Tibial artery (tissue), 4 donors: ENCODE data around the gene NDUFA13.
"Not testable (repeated sequence)": the region's sequence is repeated elsewhere in the genome, so short reads cannot be mapped to it uniquely, and the experiment has no call there.

Source experiments
- DNase-seq, 2 donors: peaks; one replicate each; pipeline ENCODE4 v3.0.0-alpha.2; 2019
- H3K27ac ChIP-seq, 2 donors: fragments of 200-600 bp; sonication (generic) in 1 of 2; 1 replicate in 1 of 2; 2 replicates in 1 of 2; pipeline ENCODE4 v1.5.1; 2018 to 2019; ENCODE audit warnings: mild to moderate bottlenecking in 1 of 2
- H3K27me3 ChIP-seq, 2 donors: fragments of 200-600 bp; sonication (generic) in 1 of 2; one replicate each; pipeline versions ENCODE4 v1.5.1 to v1.6.0; 2016 to 2019
- H3K36me3 ChIP-seq, 3 donors: fragments of 200-600 bp; sonication (generic) in 2 of 3; one replicate each; pipeline ENCODE4 v1.5.1; 2016 to 2019; ENCODE audit warnings: mild to moderate bottlenecking in 2 of 3
- H3K4me1 ChIP-seq, 4 donors: fragments of 200-600 bp; sonication (generic) in 2 of 4; 1 replicate in 3 of 4; 2 replicates in 1 of 4; pipeline ENCODE4 v1.5.1; 2016 to 2019
- H3K4me3 ChIP-seq, 2 donors: fragments of 200-600 bp; sonication (generic) in 1 of 2; 1 replicate in 1 of 2; 2 replicates in 1 of 2; pipeline ENCODE4 v1.5.1; 2018 to 2019; ENCODE audit warnings: mild to moderate bottlenecking in 2 of 2
- H3K9me3 ChIP-seq, 3 donors: fragments of 200-600 bp; sonication (generic) in 1 of 3; one replicate each; pipeline ENCODE4 v1.5.1; 2016 to 2019
- intact Hi-C: fragments of 100-400 bp; cut with DNase I; formaldehyde crosslinking; loops from one replicate; pipeline ENCODE4 v1.15.0; 2023; ENCODE audit warnings: low total_unique reads
- TF ChIP-seq, protein P1 (sequence below), 2 experiments: fragments of 200-600 bp in 1 of 2; fragments of 450-650 bp in 1 of 2; IDR thresholded peaks; one replicate each; pipeline ENCODE4 v1.5.1; 2017 to 2019; ENCODE audit warnings: antibody characterized with exemption in 2 of 2, mild to moderate bottlenecking in 1 of 2, moderate library complexity in 1 of 2

NDUFA13 gene

GRCh38 chr19:19515642-19516519 is at the start of gene NDUFA13:
NDUFA13 (plus strand) TSS chr19:19516225; CDS start chr19:19516239, 14 bp downstream.
- Histone ChIP-seq H3K36me3 (peaks cover 0 to 20% (median 13%) of the 10 kb centered on the region in 3 donors), H3K27ac (peak within 1 kb of the TSS; percentile 82 to 90), H3K4me1 (peaks cover 0 to 33% (median 24%) of the 10 kb centered on the region in 4 donors), H3K4me3 (peak within 1 kb of the TSS; percentile 65 to 71), H3K27me3 (no peaks in the 10 kb centered on the region), H3K9me3 (no peaks in the 10 kb centered on the region)
- DNase-seq: peak; percentile 93 to 96
- TF ChIP-seq, protein P1, sequence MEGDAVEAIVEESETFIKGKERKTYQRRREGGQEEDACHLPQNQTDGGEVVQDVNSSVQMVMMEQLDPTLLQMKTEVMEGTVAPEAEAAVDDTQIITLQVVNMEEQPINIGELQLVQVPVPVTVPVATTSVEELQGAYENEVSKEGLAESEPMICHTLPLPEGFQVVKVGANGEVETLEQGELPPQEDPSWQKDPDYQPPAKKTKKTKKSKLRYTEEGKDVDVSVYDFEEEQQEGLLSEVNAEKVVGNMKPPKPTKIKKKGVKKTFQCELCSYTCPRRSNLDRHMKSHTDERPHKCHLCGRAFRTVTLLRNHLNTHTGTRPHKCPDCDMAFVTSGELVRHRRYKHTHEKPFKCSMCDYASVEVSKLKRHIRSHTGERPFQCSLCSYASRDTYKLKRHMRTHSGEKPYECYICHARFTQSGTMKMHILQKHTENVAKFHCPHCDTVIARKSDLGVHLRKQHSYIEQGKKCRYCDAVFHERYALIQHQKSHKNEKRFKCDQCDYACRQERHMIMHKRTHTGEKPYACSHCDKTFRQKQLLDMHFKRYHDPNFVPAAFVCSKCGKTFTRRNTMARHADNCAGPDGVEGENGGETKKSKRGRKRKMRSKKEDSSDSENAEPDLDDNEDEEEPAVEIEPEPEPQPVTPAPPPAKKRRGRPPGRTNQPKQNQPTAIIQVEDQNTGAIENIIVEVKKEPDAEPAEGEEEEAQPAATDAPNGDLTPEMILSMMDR (IDR thresholded peaks at IDR 0.05): peak in 1 of 2 experiments; percentile 5
- intact Hi-C loops: no loop called here

- no peak overlapping the region for H3K27ac ChIP-seq
- H3K4me1 ChIP-seq: peaks cover 2 to 28% (median 19%) of the 10 kb centered on the region in 4 donors
- intact Hi-C loops: loop anchor here (10.0 kb wide), 1 partner anchor 64 kb away; the partner anchor contains the start of gene GATAD2A
- no peak overlapping the region for H3K4me3 ChIP-seq
- H3K9me3 ChIP-seq: peaks cover 0 to 21% (median 16%) of the 10 kb centered on the region in 3 donors
- H3K27me3 ChIP-seq: no peaks in the 10 kb centered on the region
- TF ChIP-seq, protein P1 (IDR thresholded peaks at IDR 0.05): no peak
- H3K36me3 ChIP-seq: peaks cover 17 to 45% (median 41%) of the 10 kb centered on the region in 3 donors
- no peak for DNase-seq
Observed at GRCh38 chr19:19468424-19469050, 47.5 kb upstream of the NDUFA13 start.

- intact Hi-C loops: no loop called here
- Histone ChIP-seq H3K36me3 (peaks cover 14 to 47% (median 34%) of the 10 kb centered on the region in 3 donors), H3K9me3 (peaks cover 0 to 21% (median 16%) of the 10 kb centered on the region in 3 donors), H3K4me3 (no peak overlapping the region), H3K27ac (no peak overlapping the region), H3K27me3 (no peaks in the 10 kb centered on the region), H3K4me1 (peaks cover 0 to 19% (median 5%) of the 10 kb centered on the region in 4 donors)
- TF ChIP-seq, protein P1 (IDR thresholded peaks at IDR 0.05): no peak
- DNase-seq: no peak
Observed at GRCh38 chr19:19470579-19470978, 45.4 kb upstream of the NDUFA13 start.

DNA sequence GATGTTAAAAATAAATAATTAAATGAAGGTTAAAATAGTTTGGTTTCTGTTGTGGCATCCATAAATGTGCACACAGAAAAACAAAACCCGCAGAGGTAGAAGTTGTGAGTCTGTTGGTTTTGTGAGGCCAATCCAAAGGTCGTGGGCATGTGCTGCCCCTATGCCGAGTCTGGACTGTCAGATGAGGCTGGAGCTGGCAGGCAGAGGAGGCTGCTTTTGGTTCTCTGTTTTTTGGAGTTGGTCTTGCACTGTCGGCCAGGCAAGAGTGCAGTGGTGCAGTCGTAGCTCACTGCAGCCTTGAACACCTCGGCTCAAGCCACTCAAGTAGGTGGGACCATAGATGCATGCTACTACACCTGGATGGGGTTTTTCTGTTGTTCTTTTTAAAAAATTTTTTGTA is 44.3 kb upstream of the NDUFA13 start:
- DNase-seq: no peak

GRCh38 chr19:19472106-19472505 is 43.9 kb upstream of the NDUFA13 start:
- Histone ChIP-seq H3K9me3 (peaks cover 0 to 21% (median 16%) of the 10 kb centered on the region in 3 donors), H3K4me1 (peaks cover 0 to 21% (median 5%) of the 10 kb centered on the region in 4 donors), H3K36me3 (peaks cover 11 to 32% (median 19%) of the 10 kb centered on the region in 3 donors)
- H3K27me3 ChIP-seq, DNase-seq, H3K4me3 ChIP-seq, intact Hi-C loops, H3K27ac ChIP-seq: not testable (repeated sequence)

More for the DNA sequence above, 44.3 kb upstream of the NDUFA13 start:
- Histone ChIP-seq H3K27me3 (no peaks in the 10 kb centered on the region), H3K9me3 (peaks cover 0 to 21% (median 16%) of the 10 kb centered on the region in 3 donors), H3K36me3 (peaks cover 11 to 36% (median 23%) of the 10 kb centered on the region in 3 donors), H3K27ac (no peak overlapping the region), H3K4me3 (no peak overlapping the region), H3K4me1 (peaks cover 0 to 19% (median 5%) of the 10 kb centered on the region in 4 donors)
- intact Hi-C loops: no loop called here
- TF ChIP-seq, protein P1 (IDR thresholded peaks at IDR 0.05): no peak
